WTC11 (cell line): ENCODE measurements around the gene PCGF1. TPM values are rescaled to one million over a fixed set of nuclear protein-coding genes. Genes with fewer than 3 reads are reported as not detected.
A peak's percentile ranks its signal among the peaks of the same experiment; 100 is the strongest.

Experiments
- HMGXB4 ChIP-seq: sonication (generic); formaldehyde crosslinking; IDR thresholded peaks from 2 replicates; pipeline ENCODE4 v1.8.1; 2023; ENCODE audit warnings: mild to moderate bottlenecking, moderate library complexity, missing genetic modification reagents
- MAX ChIP-seq: sonication (generic); formaldehyde crosslinking; IDR thresholded peaks from 2 replicates; pipeline ENCODE4 v1.8.0; 2022; ENCODE audit warnings: mild to moderate bottlenecking, missing genetic modification reagents
- NFATC4 ChIP-seq: fragments of 250-450 bp; sonication (Bioruptor Pico); IDR thresholded peaks from 2 replicates; pipeline ENCODE4 v1.9.0; 2021; ENCODE audit warnings: mild to moderate bottlenecking
- PRDM15 ChIP-seq: sonication (generic); formaldehyde crosslinking; IDR thresholded peaks from 2 replicates; pipeline ENCODE4 v1.8.0; 2022; ENCODE audit warnings: missing genetic modification reagents
- SMAD4 ChIP-seq: sonication (generic); formaldehyde crosslinking; IDR thresholded peaks from 2 replicates; pipeline ENCODE4 v1.8.0; 2022; ENCODE audit warnings: mild to moderate bottlenecking, missing genetic modification reagents
- TEAD1 ChIP-seq: sonication (generic); formaldehyde crosslinking; IDR thresholded peaks from 2 replicates; pipeline ENCODE4 v1.8.0; 2022; ENCODE audit warnings: mild to moderate bottlenecking, missing genetic modification reagents
- TEAD4 ChIP-seq: sonication (generic); formaldehyde crosslinking; IDR thresholded peaks from 2 replicates; pipeline ENCODE4 v1.8.0; 2022; ENCODE audit warnings: mild to moderate bottlenecking, missing genetic modification reagents
- USF1 ChIP-seq: sonication (generic); formaldehyde crosslinking; IDR thresholded peaks from 2 replicates; pipeline ENCODE4 v1.8.0; 2022; ENCODE audit warnings: mild to moderate bottlenecking, missing genetic modification reagents
- USF2 ChIP-seq: sonication (generic); formaldehyde crosslinking; IDR thresholded peaks from 2 replicates; pipeline ENCODE4 v1.8.1; 2023; ENCODE audit warnings: mild to moderate bottlenecking, missing genetic modification reagents, moderate library complexity
- ZNF219 ChIP-seq: sonication (generic); formaldehyde crosslinking; IDR thresholded peaks from 2 replicates; pipeline ENCODE4 v1.8.0; 2023; ENCODE audit warnings: missing genetic modification reagents, mild to moderate bottlenecking, borderline replicate concordance
- ZNF263 ChIP-seq: sonication (generic); formaldehyde crosslinking; IDR thresholded peaks from 2 replicates; pipeline ENCODE4 v1.8.1; 2022; ENCODE audit warnings: low read depth, mild to moderate bottlenecking, moderate library complexity, missing genetic modification reagents
- ZNF281 ChIP-seq: sonication (generic); formaldehyde crosslinking; IDR thresholded peaks from 2 replicates; pipeline ENCODE4 v1.8.0; 2023; ENCODE audit warnings: mild to moderate bottlenecking, missing genetic modification reagents
- ZNF317 ChIP-seq: sonication (generic); formaldehyde crosslinking; IDR thresholded peaks from 2 replicates; pipeline ENCODE4 v1.8.1; 2023; ENCODE audit warnings: low read depth, mild to moderate bottlenecking, moderate library complexity, missing genetic modification reagents, borderline replicate concordance
- ZNF416 ChIP-seq: fragments of 250-450 bp; sonication (Bioruptor Pico); IDR thresholded peaks from 2 replicates; pipeline ENCODE4 v1.9.0; 2021; ENCODE audit warnings: mild to moderate bottlenecking, inconsistent platforms
- ZNF425 ChIP-seq: fragments of 250-450 bp; sonication (Bioruptor Pico); conservative IDR thresholded peaks from 2 replicates; pipeline ENCODE4 v1.9.0; 2021; ENCODE audit warnings: mild to moderate bottlenecking
- total RNA-seq: library from RNA; stranded (reverse); gene quantifications from 3 replicates; pipeline ENCODE4 v1.2.3, GENCODE V29; 2021
- TF ChIP-seq, protein P1 (sequence below): sonication (generic); formaldehyde crosslinking; IDR thresholded peaks from 2 replicates; pipeline ENCODE4 v1.8.1; 2022; ENCODE audit warnings: missing genetic modification reagents, borderline replicate concordance
- TF ChIP-seq, protein P2 (sequence below): fragments of 200-600 bp; IDR thresholded peaks from 2 replicates; pipeline ENCODE4 v1.8.0; 2022; ENCODE audit warnings: antibody characterized with exemption
- TF ChIP-seq, protein P3 (sequence below): sonication (generic); formaldehyde crosslinking; IDR thresholded peaks from 2 replicates; pipeline ENCODE4 v1.8.1; 2023; ENCODE audit warnings: mild to moderate bottlenecking, missing genetic modification reagents

Gene PCGF1
- total RNA-seq, 1 experiment from 2014 or later, result 15.7 TPM

DNA sequence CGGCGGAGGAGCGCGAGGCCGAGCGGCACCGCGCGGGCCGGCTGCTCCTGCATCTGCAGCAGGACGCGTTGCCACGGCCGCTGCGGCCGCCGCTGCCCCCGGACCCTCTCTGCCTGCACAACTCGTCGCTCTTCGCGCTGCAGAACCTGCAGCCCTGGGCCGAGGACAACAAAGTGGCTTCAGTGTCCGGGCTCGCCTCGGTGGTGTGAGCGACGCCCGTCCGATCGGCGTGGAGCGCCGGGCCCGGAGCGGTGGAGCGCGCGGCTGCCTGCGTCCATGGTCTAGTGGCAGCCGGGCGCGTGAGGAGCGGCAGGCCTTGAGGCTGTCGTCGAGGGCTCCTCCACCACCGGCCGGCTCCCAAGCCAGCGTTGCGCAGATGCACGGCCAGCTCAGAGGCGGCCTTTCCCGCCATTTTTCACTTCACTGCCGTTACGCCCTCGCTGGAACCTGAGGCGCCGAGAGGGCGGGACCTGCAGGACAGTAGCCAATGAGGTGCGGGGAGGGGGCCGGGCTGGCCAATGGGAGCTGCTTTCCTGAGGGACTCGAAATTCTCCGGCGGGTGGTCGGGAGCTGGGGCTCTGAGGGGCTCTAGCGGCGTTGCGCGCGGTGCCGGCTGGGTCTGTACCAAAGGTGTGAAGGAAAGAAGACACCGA lies 8.6 kb upstream of the PCGF1 start (continued):
- TF ChIP-seq, protein P1, sequence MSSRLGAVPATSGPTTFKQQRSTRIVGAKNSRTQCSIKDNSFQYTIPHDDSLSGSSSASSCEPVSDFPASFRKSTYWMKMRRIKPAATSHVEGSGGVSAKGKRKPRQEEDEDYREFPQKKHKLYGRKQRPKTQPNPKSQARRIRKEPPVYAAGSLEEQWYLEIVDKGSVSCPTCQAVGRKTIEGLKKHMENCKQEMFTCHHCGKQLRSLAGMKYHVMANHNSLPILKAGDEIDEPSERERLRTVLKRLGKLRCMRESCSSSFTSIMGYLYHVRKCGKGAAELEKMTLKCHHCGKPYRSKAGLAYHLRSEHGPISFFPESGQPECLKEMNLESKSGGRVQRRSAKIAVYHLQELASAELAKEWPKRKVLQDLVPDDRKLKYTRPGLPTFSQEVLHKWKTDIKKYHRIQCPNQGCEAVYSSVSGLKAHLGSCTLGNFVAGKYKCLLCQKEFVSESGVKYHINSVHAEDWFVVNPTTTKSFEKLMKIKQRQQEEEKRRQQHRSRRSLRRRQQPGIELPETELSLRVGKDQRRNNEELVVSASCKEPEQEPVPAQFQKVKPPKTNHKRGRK (CRISPR knock-in tag), result 0 out of 2 replicates have a peak, but pooled peaks have one; percentile 15
- TF ChIP-seq ZNF317 (CRISPR knock-in tag), result no peak; the same call in none of the 2 replicates
- peak; percentile 80 for TF ChIP-seq TEAD4 (CRISPR knock-in tag)
- TF ChIP-seq ZNF416, result no peak
- TF ChIP-seq ZNF263, result no peak; the same call in 1 of the 2 replicates
- TF ChIP-seq ZNF425 (CRISPR knock-in tag), result no peak
- TF ChIP-seq, protein P2, sequence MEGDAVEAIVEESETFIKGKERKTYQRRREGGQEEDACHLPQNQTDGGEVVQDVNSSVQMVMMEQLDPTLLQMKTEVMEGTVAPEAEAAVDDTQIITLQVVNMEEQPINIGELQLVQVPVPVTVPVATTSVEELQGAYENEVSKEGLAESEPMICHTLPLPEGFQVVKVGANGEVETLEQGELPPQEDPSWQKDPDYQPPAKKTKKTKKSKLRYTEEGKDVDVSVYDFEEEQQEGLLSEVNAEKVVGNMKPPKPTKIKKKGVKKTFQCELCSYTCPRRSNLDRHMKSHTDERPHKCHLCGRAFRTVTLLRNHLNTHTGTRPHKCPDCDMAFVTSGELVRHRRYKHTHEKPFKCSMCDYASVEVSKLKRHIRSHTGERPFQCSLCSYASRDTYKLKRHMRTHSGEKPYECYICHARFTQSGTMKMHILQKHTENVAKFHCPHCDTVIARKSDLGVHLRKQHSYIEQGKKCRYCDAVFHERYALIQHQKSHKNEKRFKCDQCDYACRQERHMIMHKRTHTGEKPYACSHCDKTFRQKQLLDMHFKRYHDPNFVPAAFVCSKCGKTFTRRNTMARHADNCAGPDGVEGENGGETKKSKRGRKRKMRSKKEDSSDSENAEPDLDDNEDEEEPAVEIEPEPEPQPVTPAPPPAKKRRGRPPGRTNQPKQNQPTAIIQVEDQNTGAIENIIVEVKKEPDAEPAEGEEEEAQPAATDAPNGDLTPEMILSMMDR, result no peak
- peak; percentile 92 for TF ChIP-seq TEAD1 (CRISPR knock-in tag)
- 0 out of 2 replicates have a peak, but pooled peaks have one; percentile 86 for TF ChIP-seq ZNF281 (CRISPR knock-in tag)
- no peak; the same call in 1 of the 2 replicates for TF ChIP-seq ZNF219 (CRISPR knock-in tag)
- peak; percentile 48 for TF ChIP-seq PRDM15
- peak; percentile 72; the same call in 1 of the 2 replicates for TF ChIP-seq USF1 (CRISPR knock-in tag)
- no peak; the same call in 1 of the 2 replicates for TF ChIP-seq HMGXB4 (CRISPR knock-in tag)
- TF ChIP-seq, protein P3, sequence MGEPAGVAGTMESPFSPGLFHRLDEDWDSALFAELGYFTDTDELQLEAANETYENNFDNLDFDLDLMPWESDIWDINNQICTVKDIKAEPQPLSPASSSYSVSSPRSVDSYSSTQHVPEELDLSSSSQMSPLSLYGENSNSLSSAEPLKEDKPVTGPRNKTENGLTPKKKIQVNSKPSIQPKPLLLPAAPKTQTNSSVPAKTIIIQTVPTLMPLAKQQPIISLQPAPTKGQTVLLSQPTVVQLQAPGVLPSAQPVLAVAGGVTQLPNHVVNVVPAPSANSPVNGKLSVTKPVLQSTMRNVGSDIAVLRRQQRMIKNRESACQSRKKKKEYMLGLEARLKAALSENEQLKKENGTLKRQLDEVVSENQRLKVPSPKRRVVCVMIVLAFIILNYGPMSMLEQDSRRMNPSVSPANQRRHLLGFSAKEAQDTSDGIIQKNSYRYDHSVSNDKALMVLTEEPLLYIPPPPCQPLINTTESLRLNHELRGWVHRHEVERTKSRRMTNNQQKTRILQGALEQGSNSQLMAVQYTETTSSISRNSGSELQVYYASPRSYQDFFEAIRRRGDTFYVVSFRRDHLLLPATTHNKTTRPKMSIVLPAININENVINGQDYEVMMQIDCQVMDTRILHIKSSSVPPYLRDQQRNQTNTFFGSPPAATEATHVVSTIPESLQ (CRISPR knock-in tag), result 0 out of 2 replicates have a peak, but pooled peaks have one; percentile 48
- peak; percentile 85 for TF ChIP-seq SMAD4 (CRISPR knock-in tag)
- peak; percentile 99 for TF ChIP-seq MAX
- no peak for TF ChIP-seq USF2
- TF ChIP-seq NFATC4, result no peak
